Neural crest cell (in vitro differentiated cells): ENCODE measurements around the gene ZPBP. TPM values are rescaled to one million over a fixed set of nuclear protein-coding genes. Genes with fewer than 3 reads are reported as not detected.

ENCODE experiments used
- DNase-seq: peaks from one replicate; pipeline ENCODE4 v3.0.0; 2021; ENCODE audit warnings: low read depth, mixed read lengths, low spot score
- H3K27ac Mint-ChIP-seq: one replicate; pipeline ENCODE4 v1.8.0; 2021; ENCODE audit warnings: mild to moderate bottlenecking, mixed read lengths; ENCODE audit not compliant: unreplicated experiment
- H3K27me3 Mint-ChIP-seq: 2 replicates; pipeline ENCODE4 v1.8.0; 2021; ENCODE audit warnings: low read depth, mild to moderate bottlenecking, mixed read lengths
- H3K36me3 Mint-ChIP-seq: 2 replicates; pipeline ENCODE4 v1.8.0; 2021; ENCODE audit warnings: low read depth, mild to moderate bottlenecking, mixed read lengths
- H3K4me1 Mint-ChIP-seq: 2 replicates; pipeline ENCODE4 v1.8.0; 2021; ENCODE audit warnings: mixed read lengths
- H3K4me3 Mint-ChIP-seq: one replicate; pipeline ENCODE4 v1.8.0; 2021; ENCODE audit warnings: mild to moderate bottlenecking, mixed read lengths
- H3K9me3 Mint-ChIP-seq: 2 replicates; pipeline ENCODE4 v1.8.0; 2021; ENCODE audit warnings: mixed read lengths
- total RNA-seq: library from RNA; stranded (reverse); gene quantifications from 2 replicates; pipeline ENCODE4 v1.2.1, GENCODE V29; 2021
- TF ChIP-seq, protein P1 (sequence below): fragments of 200-600 bp; sonication (generic); conservative IDR thresholded peaks from 2 replicates; pipeline ENCODE4 v1.5.0; 2021; ENCODE audit warnings: antibody characterized with exemption, mild to moderate bottlenecking

Gene ZPBP
- total RNA-seq, 1 donor from 2014 or later: not detected

DNA sequence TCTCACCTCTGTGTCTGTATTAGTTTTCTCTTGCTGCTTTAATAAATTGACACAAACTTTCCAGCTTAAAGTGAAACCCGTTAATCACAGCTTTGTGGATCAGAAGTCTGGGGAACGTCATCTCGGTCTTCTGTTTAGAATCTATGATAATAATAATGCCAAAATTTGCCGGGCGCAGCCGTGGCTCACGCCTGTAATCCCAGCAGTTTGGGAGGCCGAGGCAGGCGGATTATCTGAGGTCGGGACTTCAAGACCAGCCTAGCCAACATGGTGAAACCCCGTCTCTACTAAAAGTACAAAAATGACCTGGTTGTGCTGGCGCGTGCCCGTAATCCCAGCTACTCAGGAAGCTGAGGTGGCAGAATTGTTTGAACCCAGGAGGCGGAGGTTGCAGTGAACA lies 8.8 kb upstream of the ZPBP start:
- no peak for DNase-seq

DNA sequence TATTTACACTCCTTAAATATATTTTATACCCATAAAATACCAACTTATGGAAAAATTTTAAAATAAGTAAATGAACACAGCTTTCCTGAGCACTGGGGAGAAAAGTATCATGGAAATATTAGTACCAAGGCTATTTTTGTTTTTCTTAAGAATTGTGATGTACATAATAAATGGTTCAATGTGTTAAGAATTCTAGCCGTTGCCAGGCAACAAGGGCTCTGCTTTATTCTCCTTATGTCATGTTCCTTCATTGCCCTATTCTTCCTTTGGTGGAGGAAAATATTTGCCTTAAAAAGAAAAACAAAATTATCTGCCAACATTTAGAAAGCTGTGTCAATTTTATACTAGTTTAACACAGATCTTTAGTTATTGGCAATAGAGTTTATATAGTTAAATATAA lies 2.6 kb upstream of the ZPBP start:
- DNase-seq: no peak
- H3K9me3 Mint-ChIP-seq: no peaks in the 10 kb centered on the region
- H3K27me3 Mint-ChIP-seq: no peaks in the 10 kb centered on the region
- H3K4me3 Mint-ChIP-seq: no peak overlapping the region
- peaks cover 3% of the 10 kb centered on the region for H3K4me1 Mint-ChIP-seq
- no peak overlapping the region for H3K27ac Mint-ChIP-seq
- TF ChIP-seq, protein P1, sequence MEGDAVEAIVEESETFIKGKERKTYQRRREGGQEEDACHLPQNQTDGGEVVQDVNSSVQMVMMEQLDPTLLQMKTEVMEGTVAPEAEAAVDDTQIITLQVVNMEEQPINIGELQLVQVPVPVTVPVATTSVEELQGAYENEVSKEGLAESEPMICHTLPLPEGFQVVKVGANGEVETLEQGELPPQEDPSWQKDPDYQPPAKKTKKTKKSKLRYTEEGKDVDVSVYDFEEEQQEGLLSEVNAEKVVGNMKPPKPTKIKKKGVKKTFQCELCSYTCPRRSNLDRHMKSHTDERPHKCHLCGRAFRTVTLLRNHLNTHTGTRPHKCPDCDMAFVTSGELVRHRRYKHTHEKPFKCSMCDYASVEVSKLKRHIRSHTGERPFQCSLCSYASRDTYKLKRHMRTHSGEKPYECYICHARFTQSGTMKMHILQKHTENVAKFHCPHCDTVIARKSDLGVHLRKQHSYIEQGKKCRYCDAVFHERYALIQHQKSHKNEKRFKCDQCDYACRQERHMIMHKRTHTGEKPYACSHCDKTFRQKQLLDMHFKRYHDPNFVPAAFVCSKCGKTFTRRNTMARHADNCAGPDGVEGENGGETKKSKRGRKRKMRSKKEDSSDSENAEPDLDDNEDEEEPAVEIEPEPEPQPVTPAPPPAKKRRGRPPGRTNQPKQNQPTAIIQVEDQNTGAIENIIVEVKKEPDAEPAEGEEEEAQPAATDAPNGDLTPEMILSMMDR: no peak
- no peaks in the 10 kb centered on the region for H3K36me3 Mint-ChIP-seq

More for the DNA sequence above, 8.8 kb upstream of the ZPBP start:
- no peaks in the 10 kb centered on the region for H3K27me3 Mint-ChIP-seq
- no peaks in the 10 kb centered on the region for H3K36me3 Mint-ChIP-seq
- H3K4me1 Mint-ChIP-seq: no peaks in the 10 kb centered on the region
- H3K9me3 Mint-ChIP-seq: peaks cover 3% of the 10 kb centered on the region
- H3K4me3 Mint-ChIP-seq: no peak overlapping the region
- TF ChIP-seq, protein P1: no peak
- no peak overlapping the region for H3K27ac Mint-ChIP-seq

DNA sequence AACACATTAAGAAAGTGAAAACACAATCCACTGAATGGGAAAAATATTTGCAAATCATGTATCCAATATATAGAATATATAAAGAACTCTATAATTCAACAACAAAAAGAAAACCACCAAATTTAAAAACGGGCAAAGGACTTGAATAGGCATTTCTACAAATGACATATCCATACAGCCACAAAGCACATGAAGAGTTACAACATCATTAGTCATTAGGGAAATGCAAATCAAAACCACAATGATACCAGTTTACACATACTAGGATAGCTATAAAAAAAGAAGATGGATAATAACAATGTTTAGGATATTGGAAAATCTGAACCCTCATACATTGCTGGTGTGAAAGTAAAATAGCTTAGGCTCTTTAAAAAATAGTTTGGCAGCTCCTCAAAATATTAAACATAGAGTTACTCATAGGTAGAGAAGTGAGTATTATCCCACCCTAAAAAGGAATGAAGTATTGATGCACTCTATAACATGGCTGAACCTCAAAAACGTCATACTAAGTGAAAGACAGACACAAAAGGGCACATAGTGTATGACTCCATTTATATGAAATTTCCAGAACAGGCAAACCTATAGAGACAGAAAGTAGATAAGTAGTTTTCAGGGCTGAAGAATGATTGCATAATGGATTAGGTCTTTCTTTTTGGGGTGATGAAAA lies 4.5 kb downstream of the ZPBP start:
- no peak overlapping the region for H3K27ac Mint-ChIP-seq
- H3K36me3 Mint-ChIP-seq: no peaks in the 10 kb centered on the region
- H3K4me3 Mint-ChIP-seq: no peak overlapping the region
- peaks cover 5% of the 10 kb centered on the region for H3K9me3 Mint-ChIP-seq
- no peaks in the 10 kb centered on the region for H3K27me3 Mint-ChIP-seq
- no peak for DNase-seq
- H3K4me1 Mint-ChIP-seq: peaks cover 14% of the 10 kb centered on the region
- TF ChIP-seq, protein P1: no peak

DNA sequence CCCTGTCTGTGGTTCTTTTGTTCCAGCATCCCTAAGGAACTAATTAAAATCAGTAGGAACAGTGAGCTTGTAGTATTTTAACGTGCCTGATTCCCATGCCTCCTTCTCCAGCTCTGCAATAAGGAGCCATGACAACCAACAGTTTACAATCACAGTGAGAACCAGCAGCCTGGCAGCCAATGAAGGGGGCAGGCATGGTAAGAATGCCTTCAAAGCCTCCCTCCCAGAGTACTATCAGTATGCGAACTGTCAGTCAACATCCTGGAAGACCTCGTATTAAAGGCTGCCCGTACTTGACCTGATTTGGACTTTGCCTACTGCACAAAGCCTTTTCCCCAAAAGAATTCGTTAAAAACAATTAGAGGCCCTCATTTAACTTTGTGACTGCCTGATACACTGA lies 7.7 kb downstream of the ZPBP start:
- TF ChIP-seq, protein P1: no peak
- Mint-ChIP-seq H3K4me1 (peaks cover 11% of the 10 kb centered on the region), H3K9me3 (peaks cover 5% of the 10 kb centered on the region), H3K27me3 (no peaks in the 10 kb centered on the region), H3K4me3 (no peak overlapping the region), H3K27ac (no peak overlapping the region), H3K36me3 (no peaks in the 10 kb centered on the region)
- DNase-seq: no peak

DNA sequence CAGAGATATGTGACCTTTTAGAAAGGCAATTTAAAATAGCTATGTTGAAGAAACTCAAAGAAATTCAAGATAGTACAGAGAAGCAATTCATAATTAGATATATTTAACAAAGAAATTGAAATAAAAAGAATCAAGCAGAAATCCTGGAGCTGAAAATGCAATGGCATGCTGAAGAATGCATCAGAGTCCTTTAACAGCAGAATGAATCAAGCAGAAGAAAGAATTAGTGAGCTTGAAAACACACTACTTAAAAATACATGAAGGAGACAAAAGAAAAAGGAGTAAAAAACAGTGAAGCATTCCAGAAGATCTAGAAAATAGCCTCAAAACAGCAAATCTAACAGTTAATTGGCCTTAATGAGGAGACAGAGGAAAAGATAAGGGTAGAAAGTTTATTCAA lies 20.0 kb downstream of the ZPBP start:
- no peaks in the 10 kb centered on the region for H3K27me3 Mint-ChIP-seq
- no peak overlapping the region for H3K27ac Mint-ChIP-seq
- peaks cover 5% of the 10 kb centered on the region for H3K36me3 Mint-ChIP-seq
- H3K9me3 Mint-ChIP-seq: peaks cover 23% of the 10 kb centered on the region
- no peak overlapping the region for H3K4me3 Mint-ChIP-seq
- peaks cover 14% of the 10 kb centered on the region for H3K4me1 Mint-ChIP-seq
- DNase-seq: no peak
- TF ChIP-seq, protein P1: no peak
